NCI-H1436 (cell line): ENCODE results near the gene AAGAB.

Experiments
- DNase-seq: peaks from one replicate; lab custom pipeline; 2025; lab: John Stamatoyannopoulos, UW

The AAGAB gene

DNA sequence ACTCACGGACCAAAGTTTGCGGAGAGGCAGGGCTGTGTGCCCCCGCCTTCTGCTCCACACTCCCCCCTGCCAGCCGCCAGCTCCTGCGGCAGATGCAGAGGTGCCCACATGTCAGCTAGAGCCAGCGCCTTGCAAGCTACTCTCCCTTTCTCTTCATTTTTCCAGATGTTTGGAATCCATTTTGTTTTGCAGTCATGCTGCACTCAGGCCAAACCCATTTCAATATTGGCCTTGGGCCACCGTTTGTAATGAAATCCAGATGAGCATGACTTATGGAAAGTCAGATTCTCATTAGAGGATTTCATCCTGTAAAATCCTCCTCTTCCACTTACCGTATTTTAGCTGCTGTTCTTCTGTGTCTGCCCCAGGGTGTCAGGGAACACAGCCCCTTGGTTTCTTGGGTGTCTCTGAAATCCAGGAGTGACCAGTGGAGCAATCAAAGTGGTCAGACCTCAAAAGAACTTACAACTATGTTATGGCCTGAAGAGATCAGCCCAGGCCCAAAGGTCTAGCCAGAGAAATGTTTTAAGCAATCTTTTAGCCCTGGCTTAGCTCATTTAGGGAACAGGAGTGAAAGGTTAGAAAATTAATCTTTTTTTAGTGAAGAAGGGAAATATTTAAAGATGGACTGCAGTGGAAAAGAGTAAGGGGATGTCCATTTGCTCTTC is 65.8 kb downstream of the AAGAB start:
- DNase-seq: no peak

- DNase-seq: no peak
These were observed 67.1 kb downstream of the AAGAB start for GRCh38 chr15:67187351-67187854.

GRCh38 chr15:67186688-67187087 is 67.8 kb downstream of the AAGAB start:
- no peak for DNase-seq

DNA sequence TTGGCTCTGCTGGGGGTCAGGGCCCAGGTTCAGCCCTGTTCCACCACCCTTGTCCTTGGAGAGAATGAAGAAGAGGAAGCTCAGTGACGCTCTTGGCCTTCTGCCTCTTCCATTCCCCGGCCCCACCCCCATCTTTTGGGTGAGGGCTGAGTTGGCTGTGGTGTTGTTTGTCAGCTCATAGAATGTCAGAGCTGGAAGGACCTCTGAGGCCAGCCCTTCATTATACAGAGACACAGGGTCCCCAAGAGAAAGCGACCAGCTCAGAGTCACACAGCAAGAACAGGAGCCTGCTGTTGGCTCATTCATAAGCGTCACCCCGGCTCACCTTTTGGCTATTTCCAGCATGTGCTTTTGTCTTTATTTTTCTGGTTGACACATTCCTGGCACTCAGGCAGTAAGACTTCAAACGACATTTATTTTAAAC is 68.2 kb downstream of the AAGAB start:
- DNase-seq: no peak

DNA sequence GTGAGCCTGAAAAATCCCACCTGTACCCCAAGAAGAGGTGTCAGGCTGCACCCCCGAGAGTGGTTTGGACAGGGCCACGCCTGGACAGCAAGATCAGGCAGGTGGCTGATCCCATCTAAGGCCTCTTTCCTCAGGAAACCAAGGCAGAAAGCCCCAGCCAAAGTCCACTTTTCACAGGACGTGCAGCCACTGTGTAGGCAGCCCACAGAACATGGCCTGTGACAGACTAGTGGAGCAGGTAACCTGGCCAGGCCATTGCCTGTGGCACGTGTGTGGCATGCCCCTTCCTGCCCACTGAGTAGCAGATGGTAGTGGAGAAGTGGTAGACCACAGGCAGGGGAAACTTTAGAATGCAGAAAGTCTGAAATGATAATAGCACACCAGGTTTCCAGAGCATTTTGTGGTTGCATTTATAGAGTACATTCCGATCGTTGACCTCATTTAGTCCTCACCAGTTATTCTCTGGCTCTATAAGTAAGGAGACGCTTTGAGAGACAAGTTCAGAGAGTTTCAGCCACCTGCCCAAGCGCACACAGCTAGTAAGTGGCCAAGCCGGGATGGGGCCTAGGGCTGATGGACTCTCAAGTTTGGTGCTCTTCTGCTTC is 68.7 kb downstream of the AAGAB start:
- DNase-seq: no peak

GRCh38 chr15:67185051-67185450 is 69.4 kb downstream of the AAGAB start:
- DNase-seq: no peak

GRCh38 chr15:67184208-67184925 is 70.1 kb downstream of the AAGAB start:
- no peak for DNase-seq

DNA sequence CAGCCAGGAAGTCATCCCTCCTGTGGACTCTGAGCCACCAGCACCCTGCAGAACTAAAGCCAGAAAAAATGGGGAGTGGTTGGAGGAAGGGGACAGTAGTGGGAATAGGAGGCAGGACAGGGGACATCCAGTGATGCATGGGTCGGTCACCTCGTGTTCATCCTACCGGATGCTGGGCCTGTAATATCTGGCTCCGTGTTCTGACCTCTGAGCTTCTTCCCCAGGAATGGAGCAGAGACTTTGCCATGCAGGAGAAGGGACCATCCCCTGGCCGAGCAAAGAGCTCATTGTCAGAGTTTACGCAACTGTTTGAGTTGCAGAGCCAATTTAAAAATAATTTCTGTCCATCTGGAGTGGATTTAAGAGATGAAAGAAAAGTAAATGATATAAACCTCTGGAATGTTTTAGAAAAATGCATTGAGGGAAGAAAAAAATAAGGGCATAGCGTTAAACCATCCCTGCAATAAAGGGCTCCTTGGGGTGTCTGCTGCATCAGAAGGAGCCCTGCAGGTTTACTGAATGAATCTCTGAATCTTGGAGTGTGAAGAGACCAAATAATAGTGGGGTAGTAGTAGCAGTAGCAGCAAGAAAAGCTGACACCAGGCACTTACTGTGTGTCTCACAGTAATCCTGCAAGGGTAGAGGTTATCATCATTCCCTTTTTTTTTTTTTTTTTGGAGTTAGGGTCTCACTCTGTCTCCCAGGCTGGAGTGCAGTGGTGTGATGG is 70.9 kb downstream of the AAGAB start:
- DNase-seq: no peak

- DNase-seq: no peak
These were observed 73.2 kb downstream of the AAGAB start for GRCh38 chr15:67181221-67181639.

- no peak for DNase-seq
These were observed 73.8 kb downstream of the AAGAB start for GRCh38 chr15:67180514-67181191.

DNA sequence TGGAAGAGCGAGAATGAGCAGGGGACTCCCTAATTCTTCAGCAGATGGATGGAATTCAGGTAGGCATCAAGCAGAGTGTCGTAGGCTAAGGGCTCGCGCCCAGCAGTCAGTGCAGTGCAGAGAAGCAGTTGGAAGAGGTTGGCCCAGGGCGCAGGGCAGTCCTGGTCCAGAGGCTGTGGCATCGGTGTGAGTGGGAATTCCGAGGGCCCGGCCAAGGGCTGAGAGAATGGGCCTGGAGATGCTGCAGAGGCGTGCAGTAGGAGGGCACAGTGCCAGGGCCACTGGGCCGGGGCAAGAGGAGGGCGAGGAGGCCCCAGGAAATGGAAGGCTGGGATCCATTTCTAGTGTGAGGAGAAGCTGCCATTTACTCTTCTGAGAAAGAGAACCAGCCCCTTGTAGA is 74.4 kb downstream of the AAGAB start:
- no peak for DNase-seq

- no peak for DNase-seq
These were observed 75.0 kb downstream of the AAGAB start for GRCh38 chr15:67179411-67179995.

DNA sequence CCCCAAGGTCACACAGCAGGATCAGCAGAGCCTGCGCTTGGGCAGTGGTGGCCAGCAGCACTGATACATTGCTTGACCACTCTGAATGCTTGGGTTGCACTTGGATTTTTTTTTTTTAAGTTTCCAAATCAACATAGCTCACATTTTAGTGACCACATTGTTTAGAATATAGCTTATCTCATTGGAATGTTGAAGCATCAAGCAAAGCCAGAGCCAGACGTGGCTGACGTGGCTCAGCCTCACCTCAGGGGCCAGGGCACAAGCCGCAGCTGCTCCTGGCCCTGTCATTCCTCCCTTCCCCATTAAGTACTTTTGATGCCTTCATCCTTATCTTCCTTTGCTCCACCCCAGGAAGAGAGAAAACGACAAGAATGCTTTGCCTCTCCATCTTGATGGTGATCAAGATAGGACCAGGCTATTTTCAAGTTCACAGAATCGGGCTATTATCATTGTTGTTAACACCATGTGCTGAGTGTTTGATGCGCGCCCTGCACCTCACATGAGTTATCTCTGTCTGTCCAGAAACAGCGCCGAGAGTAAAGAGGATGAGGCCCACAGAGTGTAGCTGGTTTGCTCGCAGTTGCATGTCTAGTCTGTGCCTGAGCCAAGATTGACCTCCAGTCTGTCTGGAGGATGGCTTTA is 75.8 kb downstream of the AAGAB start:
- no peak for DNase-seq

GRCh38 chr15:67177752-67178151 is 76.7 kb downstream of the AAGAB start:
- DNase-seq: no peak

DNA sequence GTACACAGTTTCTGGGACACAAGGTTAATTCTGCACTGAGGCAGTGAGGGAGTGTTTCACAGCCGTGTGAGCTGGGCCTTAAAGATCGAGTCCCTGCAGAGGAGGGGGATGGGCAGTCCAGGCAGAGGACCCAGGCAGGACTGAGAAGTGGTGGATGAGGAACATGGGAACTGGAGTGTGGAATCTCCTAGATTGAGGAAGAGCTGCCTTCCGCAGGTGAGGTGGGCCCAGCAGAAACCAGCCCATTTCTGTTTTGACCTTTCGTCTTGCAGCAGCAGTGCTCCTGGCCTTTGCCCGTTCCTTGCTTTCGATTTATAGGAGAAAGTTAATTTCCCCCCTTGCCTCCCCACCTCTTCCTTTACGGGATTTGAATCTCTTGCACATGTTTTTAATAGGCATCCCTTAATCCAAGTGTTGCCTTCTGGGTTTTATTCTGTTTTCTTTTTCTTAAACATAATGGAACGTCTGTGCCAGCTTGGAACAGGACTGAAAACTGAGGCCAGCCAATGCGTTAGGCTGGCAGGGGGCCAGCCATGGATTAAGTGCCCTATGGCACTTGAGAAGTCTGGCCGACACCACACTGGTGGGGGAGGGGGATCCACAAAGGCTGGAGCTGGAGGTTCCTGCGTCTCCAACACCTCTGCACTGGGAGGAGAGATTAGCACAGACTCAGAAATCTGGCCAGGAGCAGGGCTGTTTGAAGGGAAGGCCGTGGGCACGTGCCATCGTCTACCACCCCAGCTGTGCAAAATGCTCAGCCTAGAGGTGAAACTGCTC is 78.1 kb downstream of the AAGAB start:
- no peak for DNase-seq

DNA sequence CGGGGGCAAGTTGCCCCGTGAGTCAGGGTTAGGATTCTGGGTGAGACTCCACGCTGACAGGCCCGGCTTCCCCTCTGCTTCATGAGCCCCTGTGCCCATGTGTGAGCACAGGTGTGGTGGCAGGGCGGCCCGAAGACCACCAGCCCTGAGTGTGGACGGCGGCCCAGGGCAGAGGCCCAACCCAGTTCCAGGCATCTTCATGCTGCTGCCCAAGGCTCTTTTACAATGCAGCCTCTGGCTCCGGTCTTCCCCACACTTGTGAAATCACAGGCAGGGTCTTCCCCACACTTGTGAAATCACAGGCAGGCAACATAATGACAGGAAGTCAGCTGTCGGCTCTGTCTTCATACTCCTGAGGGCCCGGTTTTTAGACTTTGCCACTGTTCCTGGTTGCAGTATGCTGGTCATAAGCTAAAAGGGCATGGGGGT is 78.8 kb downstream of the AAGAB start:
- no peak for DNase-seq

DNA sequence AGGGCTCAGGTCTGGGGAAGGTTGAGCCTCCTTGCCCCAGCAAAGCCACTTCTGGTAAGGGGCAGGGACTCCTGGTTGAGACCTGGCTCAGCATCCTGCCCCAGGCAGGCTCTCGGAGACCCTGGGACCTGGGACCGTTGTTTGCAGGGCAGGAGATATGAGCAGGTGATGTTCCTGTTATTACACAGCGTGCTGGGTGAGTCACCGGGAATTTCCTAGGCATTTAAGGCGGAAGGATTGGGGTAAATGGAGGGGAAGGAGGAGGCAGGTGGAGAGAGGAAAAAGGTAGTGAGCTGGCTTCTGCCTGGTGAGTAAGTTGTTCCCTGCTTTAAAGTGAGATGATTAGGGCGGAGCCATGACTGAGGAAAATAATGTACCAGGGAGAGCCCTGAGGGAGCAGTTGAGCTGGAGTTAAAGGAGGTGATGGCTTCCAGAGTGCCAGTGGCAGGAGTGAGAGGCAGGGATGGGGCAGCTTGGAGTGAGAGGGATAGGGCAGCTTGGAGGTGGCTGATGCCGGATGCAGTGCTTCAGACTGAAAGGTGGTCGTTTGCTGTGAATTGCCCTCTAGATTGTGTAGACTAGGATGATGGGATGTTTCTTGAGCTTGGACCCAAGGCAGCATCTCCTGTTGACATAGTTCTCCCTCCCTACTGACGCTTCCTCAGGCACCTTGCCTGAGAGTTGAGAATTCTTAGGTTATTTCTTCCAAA is 79.4 kb downstream of the AAGAB start:
- DNase-seq: no peak

- no peak for DNase-seq
These were observed 80.0 kb downstream of the AAGAB start for GRCh38 chr15:67174446-67174845.

GRCh38 chr15:67173786-67174185 is 80.7 kb downstream of the AAGAB start:
- DNase-seq: no peak

DNA sequence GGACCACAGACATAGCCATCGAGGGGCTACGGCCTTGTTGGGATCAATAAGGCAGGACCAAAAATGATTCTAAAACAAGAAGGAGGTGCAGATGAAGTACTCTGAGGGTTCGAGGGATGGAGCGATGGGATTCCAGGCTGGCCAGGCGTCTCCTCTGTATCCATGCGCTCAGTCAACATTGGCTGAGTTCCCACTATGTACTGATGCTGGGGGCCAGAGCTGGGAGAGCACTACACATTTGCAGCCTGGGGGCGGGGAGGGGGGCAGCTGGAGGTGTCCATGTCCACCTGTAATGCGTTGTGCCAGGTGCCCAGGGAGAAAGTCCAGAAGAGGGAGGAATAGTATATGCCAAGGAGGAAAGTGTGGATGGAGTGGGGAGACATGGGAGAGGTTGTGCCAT is 81.5 kb downstream of the AAGAB start:
- no peak for DNase-seq
